Uterus (tissue), 2 donors: ENCODE results near the gene FBXO40.

Experiments
- CTCF ChIP-seq, 4 experiments: fragments of 200-600 bp in 2 of 4; fragments of 450-650 bp in 2 of 4; sonication (generic) in 2 of 4; IDR thresholded peaks; one replicate each; pipeline ENCODE4 v1.5.1; 2016 to 2019; ENCODE audit warnings: antibody characterized with exemption in 4 of 4, mild to moderate bottlenecking in 2 of 4, moderate library complexity in 1 of 4
- POLR2A ChIP-seq, 2 donors: fragments of 450-650 bp; IDR thresholded peaks; one replicate each; pipeline ENCODE4 v1.6.1; 2016; ENCODE audit warnings: antibody characterized with exemption in 2 of 2, mild to moderate bottlenecking in 1 of 2, moderate library complexity in 1 of 2

DNA sequence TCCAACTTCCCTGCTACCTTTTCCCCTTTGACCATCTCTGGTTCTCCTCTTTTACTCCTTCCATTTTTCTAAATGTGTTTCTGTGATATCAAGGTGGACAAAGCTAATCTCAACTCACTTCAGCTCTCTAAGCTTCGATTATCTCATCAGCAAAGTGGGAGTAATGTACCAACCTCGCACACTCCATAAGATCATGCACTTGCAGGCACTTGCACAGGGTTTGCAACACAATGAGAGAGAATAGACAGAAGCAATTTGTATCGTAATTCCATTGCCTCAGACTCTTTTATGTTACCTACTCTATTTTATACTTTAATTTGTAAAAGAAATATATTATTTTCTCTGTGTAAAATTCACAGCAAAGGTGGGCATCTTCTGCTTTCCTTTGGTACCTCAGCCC is 40.4 kb upstream of the FBXO40 start:
- TF ChIP-seq POLR2A (IDR thresholded peaks at IDR 0.05) (no peak), CTCF (IDR thresholded peaks at IDR 0.05) (no peak)
